ENCODE data around the gene BICD2. TPM values are rescaled to one million over a fixed set of nuclear protein-coding genes. Genes with fewer than 3 reads are reported as not detected.

BICD2 gene
- total RNA-seq, 1 donor from 2014 or later = 8.0 TPM

- ATAC-seq (peak; percentile 35), DNase-seq (ENCODE audit: low spot score) (peak; percentile 44)
Measured at GRCh38 chr9:92728831-92729734, 35.5 kb downstream of the BICD2 start.

- no peak for DNase-seq (ENCODE audit: low spot score)
- no peak for ATAC-seq
Measured at GRCh38 chr9:92727716-92728700, 36.6 kb downstream of the BICD2 start.

GRCh38 chr9:92726971-92727715, 37.5 kb downstream of the BICD2 start:
- ATAC-seq (peak; percentile 43), DNase-seq (ENCODE audit: low spot score) (peak; percentile 44)

- no peak for ATAC-seq
- no peak for DNase-seq (ENCODE audit: low spot score)
Measured at GRCh38 chr9:92726348-92726747, 38.3 kb downstream of the BICD2 start.

GRCh38 chr9:92725766-92726165, 38.9 kb downstream of the BICD2 start:
- ATAC-seq (no peak), DNase-seq (ENCODE audit: low spot score) (no peak)

- DNase-seq (ENCODE audit: low spot score) = peak; percentile 32
Measured at GRCh38 chr9:92725266-92725545, 39.4 kb downstream of the BICD2 start.

GRCh38 chr9:92724528-92725265, 39.9 kb downstream of the BICD2 start:
- peak; percentile 42 for DNase-seq (ENCODE audit: low spot score)

More at GRCh38 chr9:92725266-92725545, 39.4 kb downstream of the BICD2 start:
- ATAC-seq = no peak

GRCh38 chr9:92723801-92724323, 40.8 kb downstream of the BICD2 start:
- ATAC-seq (no peak), DNase-seq (ENCODE audit: low spot score) (peak; percentile 35)

More at GRCh38 chr9:92724528-92725265, 39.9 kb downstream of the BICD2 start:
- no peak for ATAC-seq

GRCh38 chr9:92723299-92723625, 41.4 kb downstream of the BICD2 start:
- DNase-seq (ENCODE audit: low spot score) = no peak
- no peak for ATAC-seq

GRCh38 chr9:92722386-92723298, 42.0 kb downstream of the BICD2 start:
- DNase-seq (ENCODE audit: low spot score) = no peak
- ATAC-seq = no peak

- ATAC-seq = no peak
- DNase-seq (ENCODE audit: low spot score) = no peak
Measured at GRCh38 chr9:92721548-92721947, 43.1 kb downstream of the BICD2 start.

- no peak for ATAC-seq
- DNase-seq (ENCODE audit: low spot score) = no peak
Measured at GRCh38 chr9:92720807-92721535, 43.7 kb downstream of the BICD2 start.

- DNase-seq (ENCODE audit: low spot score) = no peak
- ATAC-seq = no peak
Measured at GRCh38 chr9:92720209-92720765, 44.3 kb downstream of the BICD2 start.

- DNase-seq (ENCODE audit: low spot score) (peak; percentile 43), ATAC-seq (no peak)
Measured at GRCh38 chr9:92719028-92719647, 45.5 kb downstream of the BICD2 start.

GRCh38 chr9:92718086-92719001, 46.3 kb downstream of the BICD2 start:
- ATAC-seq (no peak), DNase-seq (ENCODE audit: low spot score) (no peak)

Measured in left lobe of liver (tissue), 2 donors.